HG02678 (cell line): ENCODE data around the gene TEX51.

Experiments used
- ATAC-seq: cut with Tn5 transposase; IDR thresholded peaks from one replicate; pipeline ENCODE4 v1.9.1; 2021; ENCODE audit warnings: mild to moderate bottlenecking, moderate library complexity; ENCODE audit not compliant: unreplicated experiment

The TEX51 gene

GRCh38 chr2:126898636-126899035 lies at the start of gene TEX51:
TSS of gene TEX51 (plus strand) at chr2:126898890. CDS start at chr2:126898919, 29 bp downstream.
- ATAC-seq: no peak

- no peak for ATAC-seq
Observed at GRCh38 chr2:126849054-126849453, 49.6 kb upstream of the TEX51 start.

GRCh38 chr2:126849486-126849885 lies 49.2 kb upstream of the TEX51 start:
- ATAC-seq: no peak

GRCh38 chr2:126849991-126850535 lies 48.6 kb upstream of the TEX51 start:
- ATAC-seq: no peak

DNA sequence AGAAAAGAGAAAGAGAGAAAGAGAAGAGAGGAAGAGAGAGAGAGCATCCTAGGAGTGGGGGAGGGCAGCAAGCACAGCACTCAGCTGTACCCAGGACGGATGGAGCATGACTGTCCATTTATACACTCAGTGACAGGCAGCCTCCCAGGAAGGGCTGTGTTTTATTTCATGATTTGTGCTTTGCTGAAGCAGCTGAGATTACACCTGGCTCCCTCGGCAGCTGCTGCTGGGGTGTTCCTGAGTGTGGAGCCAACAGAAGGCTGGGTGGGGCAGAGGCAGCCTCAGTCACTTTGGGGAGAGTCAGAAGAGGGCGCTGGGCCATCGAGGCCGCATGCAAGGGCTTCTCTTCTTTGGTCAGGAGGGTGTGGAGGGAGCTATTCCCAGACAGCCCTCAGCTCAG lies 47.8 kb upstream of the TEX51 start:
- no peak for ATAC-seq

- no peak for ATAC-seq
Observed at GRCh38 chr2:126851756-126852155, 46.9 kb upstream of the TEX51 start.

- ATAC-seq: no peak
Observed at GRCh38 chr2:126852361-126852760, 46.3 kb upstream of the TEX51 start.

DNA sequence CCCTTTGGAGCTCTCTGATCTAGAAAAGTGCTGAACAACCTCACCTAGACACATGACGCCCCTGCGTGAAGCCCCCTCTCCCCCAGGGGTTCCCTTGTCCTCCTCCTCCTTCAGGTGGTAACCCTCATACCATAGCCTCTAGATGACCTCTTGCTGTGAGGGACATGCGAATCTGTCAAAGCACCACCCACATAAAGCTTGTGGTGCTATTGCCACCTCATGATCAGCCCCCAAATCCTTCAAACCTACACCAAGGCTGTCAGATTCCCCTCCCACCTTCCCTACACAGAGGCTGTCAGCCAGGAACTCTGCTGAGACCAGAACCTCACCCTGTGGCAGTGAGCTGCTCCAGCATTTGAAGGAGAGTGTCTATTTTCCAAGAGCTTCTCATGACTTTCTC lies 43.1 kb upstream of the TEX51 start:
- no peak for ATAC-seq

GRCh38 chr2:126856403-126856802 lies 42.3 kb upstream of the TEX51 start:
- no peak for ATAC-seq

DNA sequence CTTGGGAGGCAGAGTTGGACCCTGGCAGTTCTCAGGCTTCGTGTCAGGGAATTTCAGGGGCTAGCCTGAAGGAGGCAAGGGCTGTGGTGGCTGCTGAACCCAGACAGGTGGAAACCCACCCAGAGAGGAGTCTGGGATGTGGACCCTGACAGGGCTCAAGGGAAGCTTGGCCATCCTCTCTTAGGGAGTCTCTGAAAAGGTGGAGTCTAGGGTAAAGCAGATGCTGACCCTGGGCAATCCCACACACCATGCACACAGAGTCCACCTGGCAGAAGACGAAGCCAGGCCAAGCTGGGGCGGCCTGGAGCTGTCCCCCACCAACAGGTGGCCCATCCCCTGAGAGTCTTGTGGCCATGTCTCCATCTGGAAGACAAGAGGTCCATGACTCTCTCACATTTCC lies 41.2 kb upstream of the TEX51 start:
- no peak for ATAC-seq

GRCh38 chr2:126858013-126858412 lies 40.7 kb upstream of the TEX51 start:
- no peak for ATAC-seq

DNA sequence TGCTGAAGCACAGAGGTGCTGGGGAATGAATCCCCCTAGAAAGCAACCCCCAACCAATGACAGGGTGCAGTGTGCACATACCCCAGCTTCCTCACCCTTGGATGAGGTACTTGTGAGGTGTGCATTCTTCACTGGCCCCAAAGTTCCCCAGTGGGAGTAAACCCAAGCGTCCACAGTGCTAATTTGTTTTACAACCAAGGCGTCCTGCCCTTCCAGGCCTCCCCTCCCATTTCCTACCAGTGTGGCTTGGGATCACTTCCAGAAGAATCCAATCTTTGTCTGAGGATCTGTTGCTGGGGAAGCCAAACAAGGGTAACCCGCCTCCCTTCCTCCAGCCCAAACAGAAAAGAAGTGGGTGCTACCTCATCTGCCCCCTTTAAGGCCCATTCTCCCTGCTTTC lies 40.3 kb upstream of the TEX51 start:
- no peak for ATAC-seq

GRCh38 chr2:126858991-126859390 lies 39.7 kb upstream of the TEX51 start:
- no peak for ATAC-seq

DNA sequence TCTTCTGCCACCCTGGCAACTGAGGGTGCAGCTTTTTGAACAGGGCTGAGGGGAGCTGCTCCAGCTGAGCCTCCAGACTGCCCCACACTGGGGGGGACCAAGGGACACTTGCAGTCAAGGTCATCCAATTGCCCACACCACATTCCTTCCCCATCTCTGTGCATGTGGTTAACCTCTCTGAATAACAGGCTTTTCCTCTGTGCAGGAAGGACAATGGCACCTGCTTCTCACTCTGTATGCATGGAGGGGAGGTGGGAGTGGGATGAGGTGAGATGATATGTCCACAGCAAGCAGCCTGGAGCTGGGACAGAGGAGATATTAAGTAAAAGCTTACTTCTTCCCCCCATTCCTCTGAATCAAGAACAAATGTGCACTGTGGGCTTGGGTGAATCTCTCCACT lies 39.1 kb upstream of the TEX51 start:
- no peak for ATAC-seq

DNA sequence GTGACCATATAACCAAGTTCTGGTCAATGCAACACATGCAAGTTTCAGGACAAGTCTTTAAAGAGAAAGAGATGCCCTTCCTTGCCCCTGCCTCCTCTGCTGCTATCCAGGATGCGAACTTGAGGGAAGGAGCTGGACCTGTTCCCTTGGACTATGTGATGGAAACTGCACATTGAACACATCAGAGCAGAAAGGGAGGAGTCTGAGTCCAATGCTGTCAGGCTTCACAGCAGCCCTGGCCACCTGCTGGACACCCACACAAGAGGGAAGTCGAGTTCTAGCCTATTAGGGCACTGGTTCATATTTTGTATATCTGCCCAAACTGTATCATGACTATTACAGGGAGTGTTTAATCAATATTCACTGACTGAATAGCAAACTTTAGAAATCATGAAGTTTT lies 38.3 kb upstream of the TEX51 start:
- no peak for ATAC-seq

GRCh38 chr2:126862730-126863129 lies 36.0 kb upstream of the TEX51 start:
- no peak for ATAC-seq

GRCh38 chr2:126863336-126864015 lies 35.2 kb upstream of the TEX51 start:
- no peak for ATAC-seq

DNA sequence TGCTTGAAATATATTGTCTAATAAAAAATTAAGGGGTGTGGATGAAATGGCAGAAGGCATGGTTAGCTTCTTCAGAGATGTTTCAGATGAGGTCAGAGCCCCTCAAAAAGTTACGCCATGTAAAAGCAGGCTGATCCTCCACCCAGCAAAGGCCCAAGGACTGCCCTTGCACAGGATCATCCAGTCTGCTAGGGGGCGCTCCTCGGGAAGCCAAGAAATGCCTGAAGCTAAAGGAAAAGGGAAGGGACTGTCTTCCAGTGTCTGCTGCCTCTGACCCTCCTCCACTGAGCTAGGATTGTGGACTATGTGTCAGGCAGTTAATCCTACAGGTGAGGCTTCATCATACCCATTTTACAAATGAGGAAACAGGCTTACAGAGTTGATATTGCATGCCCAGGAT lies 33.8 kb upstream of the TEX51 start:
- no peak for ATAC-seq

DNA sequence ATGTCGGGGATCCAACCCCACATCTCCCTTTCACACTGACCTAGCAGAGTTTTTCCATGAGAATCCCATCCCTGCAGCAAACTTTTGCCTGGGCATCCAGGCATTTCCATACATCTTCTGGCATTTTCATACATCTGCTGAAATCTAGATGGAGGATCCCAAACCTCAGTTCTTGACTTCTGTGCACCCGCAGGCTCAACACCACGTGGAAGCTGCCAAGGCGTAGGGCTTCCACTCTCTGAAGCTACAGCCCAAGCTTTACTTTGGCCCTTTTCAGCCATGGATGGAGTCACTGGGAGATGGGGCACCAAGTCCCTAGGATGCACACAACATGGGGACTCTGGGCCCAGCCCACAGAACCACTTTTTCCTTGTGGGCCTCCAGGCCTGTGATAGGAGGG lies 32.2 kb upstream of the TEX51 start:
- no peak for ATAC-seq

DNA sequence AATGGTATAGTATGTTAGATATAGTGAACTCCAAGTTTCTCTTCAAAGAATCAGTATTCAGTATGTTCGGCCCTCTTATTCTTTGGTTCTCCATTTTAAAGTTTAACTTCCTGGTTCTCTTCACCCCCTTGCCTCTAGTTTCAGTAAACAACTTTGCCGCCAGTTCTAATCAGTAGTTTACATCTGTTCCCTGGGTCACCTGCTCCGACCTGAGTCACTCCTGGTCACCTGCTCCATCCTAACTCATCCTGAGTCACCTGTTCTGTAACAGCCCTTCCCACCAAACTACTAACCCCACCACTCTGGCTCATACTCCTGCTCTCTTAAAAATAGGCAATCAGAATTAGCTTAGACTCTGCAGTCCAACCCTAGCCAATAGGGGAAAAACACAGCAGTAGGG lies 23.7 kb upstream of the TEX51 start:
- no peak for ATAC-seq

DNA sequence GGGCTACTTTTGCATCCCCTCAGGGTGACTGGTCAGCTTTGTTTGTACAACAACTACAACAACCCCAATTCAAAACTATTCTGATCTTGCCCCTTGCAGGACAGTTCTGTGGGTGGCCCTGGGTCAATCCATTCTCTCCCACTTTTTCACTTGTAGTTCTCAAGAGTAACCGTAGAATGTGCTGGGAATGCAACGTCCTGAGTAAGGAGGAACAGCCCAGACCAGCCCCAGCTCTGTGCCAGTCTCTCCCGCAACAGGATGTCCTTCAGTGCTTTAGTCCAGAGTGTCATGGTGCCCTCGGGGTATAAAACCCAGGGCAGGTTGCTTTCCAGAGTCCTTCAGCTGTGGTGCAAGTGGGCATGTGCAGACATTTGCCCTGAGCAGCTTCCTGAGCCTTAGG lies 22.1 kb upstream of the TEX51 start:
- no peak for ATAC-seq

DNA sequence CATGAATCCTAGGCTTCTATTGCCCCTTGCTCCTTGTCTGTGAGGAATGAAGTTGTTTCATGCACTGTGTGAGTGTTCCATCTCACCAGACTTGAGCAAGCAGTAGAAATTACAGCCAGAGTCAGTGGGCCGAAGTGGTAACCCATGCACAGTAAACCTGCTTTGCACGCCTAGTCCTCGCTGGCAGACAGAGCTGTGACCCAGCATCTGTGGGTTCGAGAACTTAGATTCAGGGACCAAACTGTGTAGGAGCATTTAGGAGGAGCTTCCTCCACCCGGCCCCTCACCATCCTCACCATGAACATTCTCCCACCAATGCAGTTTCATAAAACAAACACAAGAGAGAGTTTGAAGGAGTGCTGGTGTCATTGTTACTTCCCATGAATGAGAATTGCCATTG lies 21.6 kb upstream of the TEX51 start:
- ATAC-seq: no peak
